ENCODE data around the gene S100A10. TPM values are rescaled to one million over a fixed set of nuclear protein-coding genes. Genes with fewer than 3 reads are reported as not detected.

The S100A10 gene
- total and polyA plus RNA-seq, 2 of the 4 experiments (the other 2 are of a cell fraction): 86.0 to 277 TPM

DNA sequence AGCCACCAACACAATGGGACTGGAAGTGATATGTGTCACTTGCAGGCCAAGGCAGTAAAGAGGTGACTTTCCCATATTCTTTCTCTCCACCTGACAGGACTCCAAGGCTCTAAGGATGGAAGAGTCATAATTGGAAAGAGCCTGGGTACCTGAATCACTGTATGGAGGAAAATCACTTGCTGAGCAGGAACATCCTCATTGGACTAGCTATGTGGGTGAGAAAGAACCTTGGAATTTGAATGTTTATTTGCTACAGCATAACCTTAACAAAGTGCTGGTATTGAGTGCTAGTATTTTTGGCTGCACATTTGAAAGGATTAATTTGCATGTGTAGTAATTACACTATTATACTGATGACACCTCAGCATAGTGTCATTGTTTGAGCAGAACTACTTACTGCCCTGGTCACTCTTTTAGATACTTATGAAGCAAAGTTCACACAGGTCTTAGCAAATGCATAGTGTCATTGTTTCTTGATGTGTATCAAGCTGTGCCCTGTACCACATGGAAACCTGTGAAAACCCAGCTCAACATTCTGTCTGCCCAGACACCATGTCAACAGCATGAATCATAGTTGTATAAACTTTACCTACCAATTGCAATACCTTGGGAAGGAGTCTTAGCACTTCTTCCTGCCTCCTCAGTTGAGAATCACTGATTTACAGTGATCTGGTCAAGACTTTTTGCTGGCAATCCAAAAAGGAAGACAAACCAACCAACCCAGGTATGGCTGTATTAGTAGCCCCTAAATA, 5.1 kb upstream of the S100A10 start (continued):
- TF ChIP-seq ELK1 (IDR thresholded peaks at IDR 0.05; ENCODE audit: borderline replicate concordance, low read depth, low read length): no peak

GRCh38 chr1:151997284-151997570, 3.6 kb upstream of the S100A10 start:
- dilution Hi-C loops (cut with HindIII; ENCODE audit: low sequenced_read_pairs, unreplicated experiment): no loop called here
- POLR2A ChIA-PET (ENCODE audit: unreplicated experiment): no interaction called here

More at GRCh38 chr1:151997284-151997570, 3.6 kb upstream of the S100A10 start:
- no peak overlapping the region for H4K91ac ChIP-seq (ENCODE audit: insufficient read depth, low read depth, low read length)
- H3K79me1 ChIP-seq (ENCODE audit: low read depth in 1 of 2, low read length in 2 of 2): peaks cover 0 to 15% of the 10 kb centered on the region in 2 experiments; a peak in 3 of 4 replicates
- no peak overlapping the region for H2AK9ac ChIP-seq (replicated peaks; ENCODE audit: low read depth, low read length, poor library complexity)
- H4K5ac ChIP-seq (ENCODE audit: low read depth, low read length): no peak overlapping the region
- peaks cover 13% of the 10 kb centered on the region for H4K20me1 ChIP-seq (ENCODE audit: insufficient read depth, low read length)
- ATAC-seq (ENCODE audit: low read depth) (no peak), DNase-seq (peak; percentile 35)
- H3K36me3 ChIP-seq (ENCODE audit: control insufficient read depth, insufficient read depth, low read length): no peaks in the 10 kb centered on the region
- no peak overlapping the region for H3K27ac ChIP-seq (ENCODE audit: insufficient read depth, low read length)
- in situ Hi-C loops (cut with MboI; ENCODE audit: low sequenced_read_pairs): loop anchor here (5.0 to 25.0 kb wide), 3 partner anchors 65 to 685 kb away; partner anchors contain the start of gene TUFT1
- H3K14ac ChIP-seq (replicated peaks; ENCODE audit: low read depth, low read length): no peak overlapping the region
- H3K27me3 ChIP-seq (ENCODE audit: control insufficient read depth, insufficient read depth, low read length): no peaks in the 10 kb centered on the region
- H2AK5ac ChIP-seq (ENCODE audit: low read depth, low read length): no peak overlapping the region
- intact Hi-C loops (cut with micrococcal nuclease): no loop called here
- no peak overlapping the region for H3K9ac ChIP-seq (ENCODE audit: low read depth, low read length)
- WGBS, 2 experiments (ENCODE audit: extremely low coverage in 2 of 2, insufficient read length in 1 of 2): no CpG with 5 or more reads among the region's 1 CpG
- H4K8ac ChIP-seq (ENCODE audit: low read depth in 2 of 2, low read length in 2 of 2): no peak overlapping the region
- no peak overlapping the region for H2AFZ ChIP-seq (replicated peaks; ENCODE audit: low read length, poor library complexity)
- no peak overlapping the region for H2BK15ac ChIP-seq (ENCODE audit: low read depth, low read length)
- H3K9me1 ChIP-seq (ENCODE audit: insufficient read depth, low read length): peaks cover 2% of the 10 kb centered on the region; the same call in 1 of the 2 replicates
- no peak overlapping the region for H2BK120ac ChIP-seq (ENCODE audit: low read depth, low read length)
- H3K4ac ChIP-seq (ENCODE audit: low read depth, low read length): no peak overlapping the region
- no peak overlapping the region for H3K4me3 ChIP-seq (ENCODE audit: insufficient read depth, low read depth, low read length)
- H3K18ac ChIP-seq (ENCODE audit: low read depth, low read length): no peak overlapping the region
- BruUV-seq (replicated peaks): no TSS peak
- H2BK5ac ChIP-seq (ENCODE audit: low read depth, low read length, poor library complexity, severe bottlenecking): no peak overlapping the region
- H3K9me3 ChIP-seq (ENCODE audit: control insufficient read depth, insufficient read depth, low read length): 0 out of 2 replicates have a peak, but pooled peaks cover 3% of the 10 kb centered on the region
- no peak overlapping the region for H3K4me2 ChIP-seq (ENCODE audit: low read depth, low read length)
- CTCF ChIA-PET: no interaction called here
- TF ChIP-seq RCOR1 (IDR thresholded peaks at IDR 0.05; ENCODE audit: insufficient replicate concordance, low read length) (no peak), MXI1 (IDR thresholded peaks at IDR 0.05; ENCODE audit: borderline replicate concordance, low read depth, low read length) (no peak), SMC3 (IDR thresholded peaks at IDR 0.05; ENCODE audit: low read depth, low read length) (no peak), ELK1 (IDR thresholded peaks at IDR 0.05; ENCODE audit: borderline replicate concordance, low read depth, low read length) (no peak), NFE2L2 (IDR thresholded peaks at IDR 0.05; ENCODE audit: low read depth, low read length) (no peak), RAD21 (IDR thresholded peaks at IDR 0.05; ENCODE audit: low read length) (no peak), POLR2A (IDR thresholded peaks at IDR 0.05; ENCODE audit: low read depth, low read length) (no peak)
- TF ChIP-seq, protein P1, sequence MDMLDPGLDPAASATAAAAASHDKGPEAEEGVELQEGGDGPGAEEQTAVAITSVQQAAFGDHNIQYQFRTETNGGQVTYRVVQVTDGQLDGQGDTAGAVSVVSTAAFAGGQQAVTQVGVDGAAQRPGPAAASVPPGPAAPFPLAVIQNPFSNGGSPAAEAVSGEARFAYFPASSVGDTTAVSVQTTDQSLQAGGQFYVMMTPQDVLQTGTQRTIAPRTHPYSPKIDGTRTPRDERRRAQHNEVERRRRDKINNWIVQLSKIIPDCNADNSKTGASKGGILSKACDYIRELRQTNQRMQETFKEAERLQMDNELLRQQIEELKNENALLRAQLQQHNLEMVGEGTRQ (IDR thresholded peaks at IDR 0.05; ENCODE audit: low read depth, low read length): no peak
- TF ChIP-seq, protein P2, sequence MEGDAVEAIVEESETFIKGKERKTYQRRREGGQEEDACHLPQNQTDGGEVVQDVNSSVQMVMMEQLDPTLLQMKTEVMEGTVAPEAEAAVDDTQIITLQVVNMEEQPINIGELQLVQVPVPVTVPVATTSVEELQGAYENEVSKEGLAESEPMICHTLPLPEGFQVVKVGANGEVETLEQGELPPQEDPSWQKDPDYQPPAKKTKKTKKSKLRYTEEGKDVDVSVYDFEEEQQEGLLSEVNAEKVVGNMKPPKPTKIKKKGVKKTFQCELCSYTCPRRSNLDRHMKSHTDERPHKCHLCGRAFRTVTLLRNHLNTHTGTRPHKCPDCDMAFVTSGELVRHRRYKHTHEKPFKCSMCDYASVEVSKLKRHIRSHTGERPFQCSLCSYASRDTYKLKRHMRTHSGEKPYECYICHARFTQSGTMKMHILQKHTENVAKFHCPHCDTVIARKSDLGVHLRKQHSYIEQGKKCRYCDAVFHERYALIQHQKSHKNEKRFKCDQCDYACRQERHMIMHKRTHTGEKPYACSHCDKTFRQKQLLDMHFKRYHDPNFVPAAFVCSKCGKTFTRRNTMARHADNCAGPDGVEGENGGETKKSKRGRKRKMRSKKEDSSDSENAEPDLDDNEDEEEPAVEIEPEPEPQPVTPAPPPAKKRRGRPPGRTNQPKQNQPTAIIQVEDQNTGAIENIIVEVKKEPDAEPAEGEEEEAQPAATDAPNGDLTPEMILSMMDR (conservative IDR thresholded peaks at IDR 0.05; ENCODE audit: low read depth, low read length): no peak
- no peak overlapping the region for H2BK20ac ChIP-seq (ENCODE audit: low read depth, low read length)
- no peak overlapping the region for H3K56ac ChIP-seq (ENCODE audit: extremely low read depth, insufficient read depth, low read length)
- no peak overlapping the region for H3K23ac ChIP-seq (ENCODE audit: low read depth, low read length)
- H3K4me1 ChIP-seq (ENCODE audit: control insufficient read depth, insufficient read depth, low read length): peaks cover 9% of the 10 kb centered on the region

Measured in IMR-90 (cell line).